GOT3 (cell line): Measurements from ENCODE around the gene PCA3.

ENCODE experiments used
- DNase-seq: peaks from one replicate; lab custom pipeline; 2025; ENCODE audit warnings: mixed read lengths; lab: John Stamatoyannopoulos, UW

The PCA3 gene

GRCh38 chr9:76756941-76757673 is 7.1 kb upstream of the PCA3 start:
- no peak for DNase-seq

DNA sequence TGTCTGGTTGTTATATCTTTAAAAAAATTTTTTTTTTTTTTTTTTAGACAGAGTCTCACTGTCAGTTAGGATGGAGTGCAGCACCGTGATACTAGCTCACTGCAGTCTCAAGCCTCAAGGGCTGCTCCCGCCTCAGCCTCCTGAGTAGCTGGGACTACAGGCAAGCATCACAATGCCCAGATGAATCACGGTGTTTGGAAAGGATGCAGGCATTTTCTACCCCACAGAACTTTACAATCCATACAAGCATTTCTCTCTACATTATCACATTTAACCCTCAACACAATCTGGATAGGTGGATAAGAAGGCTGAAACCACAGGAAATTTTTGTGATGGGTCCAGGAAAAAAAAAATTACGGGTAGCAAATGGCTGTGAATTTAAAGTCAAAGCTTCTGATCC is 5.8 kb upstream of the PCA3 start:
- no peak for DNase-seq

GRCh38 chr9:76759732-76760131 is 4.5 kb upstream of the PCA3 start:
- DNase-seq: no peak

GRCh38 chr9:76761448-76761847 is 2.8 kb upstream of the PCA3 start:
- DNase-seq: no peak

DNA sequence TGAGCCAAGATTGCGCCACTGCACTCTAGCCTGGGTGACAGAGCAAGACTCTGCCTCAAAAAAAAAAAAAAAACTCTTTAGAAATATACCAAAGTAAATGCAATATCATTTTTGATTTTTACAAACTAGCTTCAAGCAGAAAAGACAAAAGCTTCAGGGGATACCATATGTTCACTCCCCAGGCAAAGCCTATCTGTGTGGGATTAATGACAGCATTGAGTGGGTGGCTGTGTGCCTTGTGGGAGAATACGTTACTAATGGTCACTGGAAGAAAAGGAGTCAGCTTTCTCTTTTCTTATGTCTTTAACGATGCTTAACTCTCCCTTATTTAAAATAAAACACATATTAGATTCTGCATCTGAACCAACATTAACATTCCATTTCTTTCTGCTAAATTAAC is 1.9 kb downstream of the PCA3 start:
- no peak for DNase-seq

DNA sequence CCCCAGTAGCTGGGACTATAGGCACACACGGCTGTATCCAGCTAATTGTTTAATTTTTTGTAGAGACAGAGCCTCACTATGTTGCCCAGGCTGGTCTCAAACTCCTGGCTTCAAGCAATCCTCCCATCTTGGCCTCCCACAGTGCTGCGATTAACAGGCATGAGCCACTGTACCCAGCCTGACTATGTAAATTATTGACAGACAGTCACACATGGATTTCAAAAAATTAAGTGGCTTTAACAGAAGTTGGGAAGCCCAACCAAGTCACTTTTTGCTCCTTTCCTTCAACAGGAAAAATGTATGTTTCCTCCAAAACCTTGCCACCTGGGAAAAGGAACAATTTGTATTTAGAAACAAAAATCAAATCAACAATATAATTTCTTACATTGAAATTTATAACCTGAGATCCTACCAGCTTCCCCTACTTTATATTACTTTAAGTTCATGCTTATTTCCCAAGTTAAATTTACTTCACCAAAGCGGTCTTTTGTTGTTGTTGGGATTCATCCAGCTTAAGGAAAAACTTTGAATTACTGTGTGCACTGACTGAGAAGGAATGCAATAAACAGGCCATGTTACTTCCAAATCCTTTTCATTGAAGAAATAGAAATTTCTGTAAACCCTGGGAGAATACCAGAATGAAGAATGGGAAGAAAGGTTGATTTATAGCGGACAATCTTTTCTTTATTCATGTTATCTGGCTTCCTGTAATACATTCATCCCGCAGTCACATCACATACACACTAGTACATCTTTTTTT is 8.6 kb downstream of the PCA3 start:
- no peak for DNase-seq

GRCh38 chr9:76784881-76785280 is 20.6 kb downstream of the PCA3 start:
- no peak for DNase-seq

- DNase-seq: no peak
These were observed 21.3 kb downstream of the PCA3 start for GRCh38 chr9:76785501-76785900.

DNA sequence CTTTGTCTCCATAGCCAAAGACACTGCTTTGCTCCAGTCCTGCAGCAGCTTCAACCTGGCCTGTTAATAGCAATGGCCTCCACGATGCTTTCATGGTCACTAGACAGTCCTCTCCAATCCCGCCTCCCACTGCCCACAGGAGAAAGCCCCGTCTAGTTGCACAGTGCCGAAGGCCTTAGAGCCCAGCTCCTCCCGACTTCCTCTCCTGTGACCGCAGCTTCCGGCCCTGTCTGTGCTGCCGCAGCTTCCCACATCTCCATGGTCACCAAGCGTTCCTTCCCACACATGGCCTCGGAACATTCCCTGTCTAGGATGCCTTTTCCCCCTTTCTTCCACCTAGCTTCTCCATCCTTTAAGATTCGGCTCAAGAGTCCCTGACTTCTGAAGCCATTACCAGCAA is 23.4 kb downstream of the PCA3 start:
- no peak for DNase-seq

DNA sequence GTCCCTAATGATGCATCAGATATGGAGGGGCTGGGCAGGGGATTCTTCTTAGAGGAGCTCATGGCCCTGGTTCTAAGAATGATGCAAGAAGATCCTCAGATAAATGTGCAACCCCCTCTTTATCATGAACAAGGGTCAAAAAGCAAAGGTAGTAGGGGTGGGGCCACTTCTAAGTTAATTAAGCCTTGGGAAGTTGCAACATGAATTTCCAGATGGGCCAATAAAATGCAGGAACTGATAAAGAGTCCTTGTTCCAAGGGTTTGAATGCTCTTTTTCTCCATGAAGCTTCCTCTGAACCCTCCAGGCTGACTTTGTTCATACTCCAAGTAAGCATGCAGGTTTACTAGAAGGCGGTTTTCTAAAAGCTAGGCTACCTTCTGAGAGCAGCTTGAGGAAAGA is 25.6 kb downstream of the PCA3 start:
- no peak for DNase-seq

GRCh38 chr9:76793784-76794431 is 29.7 kb downstream of the PCA3 start:
- DNase-seq: no peak

DNA sequence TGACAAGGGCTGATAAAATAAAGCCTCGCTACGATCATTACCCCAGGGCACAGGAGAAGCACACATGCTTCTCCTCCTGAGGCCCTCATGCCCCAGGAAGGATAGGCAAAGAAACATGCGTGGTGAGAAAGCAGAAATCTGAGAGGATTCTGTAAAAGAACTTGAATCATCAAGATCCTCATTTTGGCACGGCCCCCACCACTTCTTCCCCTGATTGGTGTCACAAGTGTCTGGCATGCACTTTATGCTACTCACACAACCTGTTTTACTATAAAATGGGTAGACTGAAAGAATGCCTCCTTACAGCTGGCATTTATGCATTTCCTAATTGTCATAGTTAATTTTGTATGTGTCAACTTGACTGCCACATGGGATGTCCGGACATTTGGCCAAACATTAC is 32.1 kb downstream of the PCA3 start:
- DNase-seq: no peak

- no peak for DNase-seq
These were observed 34.3 kb downstream of the PCA3 start for GRCh38 chr9:76798527-76798926.

- DNase-seq: no peak
These were observed 35.2 kb downstream of the PCA3 start for GRCh38 chr9:76799473-76799872.

DNA sequence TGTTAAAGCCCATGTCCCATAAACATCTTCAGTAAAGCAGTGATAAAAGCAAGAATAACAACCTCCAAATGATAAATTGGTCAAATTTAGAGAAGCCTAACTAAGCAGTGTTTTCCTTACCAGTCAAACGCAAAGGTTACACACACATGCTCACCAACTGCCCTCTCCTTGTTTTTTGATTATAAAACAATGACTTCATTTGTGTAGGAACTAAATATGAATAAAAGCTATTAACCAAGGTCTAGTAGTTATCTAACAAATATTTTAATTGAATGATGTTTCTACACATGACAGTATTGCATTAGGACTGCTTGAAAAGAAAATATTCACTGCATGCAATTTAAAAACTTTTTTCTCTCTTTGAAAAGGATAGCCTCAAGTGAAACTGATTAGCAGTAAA is 36.7 kb downstream of the PCA3 start:
- DNase-seq: no peak

- no peak for DNase-seq
These were observed 38.8 kb downstream of the PCA3 start for GRCh38 chr9:76803083-76803482.

- no peak for DNase-seq
These were observed 39.5 kb downstream of the PCA3 start for GRCh38 chr9:76803762-76804161.

DNA sequence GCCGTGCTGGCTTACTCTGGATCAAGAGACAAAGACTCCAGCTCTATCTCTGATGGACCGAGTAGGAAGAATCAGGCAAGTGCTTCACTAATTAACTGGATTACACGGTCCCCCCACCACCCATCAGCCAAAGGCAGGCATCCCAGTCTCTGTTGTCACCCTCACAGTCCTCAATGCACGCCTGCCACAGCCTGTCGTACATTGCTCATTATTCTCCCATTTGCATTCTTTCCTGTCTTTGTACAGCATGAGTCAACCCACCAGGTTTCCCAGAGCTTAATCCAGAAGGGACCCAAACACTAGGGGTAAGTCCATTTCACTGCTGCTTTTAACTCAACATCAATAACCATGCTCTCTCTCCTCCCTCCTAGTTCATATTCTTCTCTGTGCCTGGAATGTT is 44.4 kb downstream of the PCA3 start:
- no peak for DNase-seq

DNA sequence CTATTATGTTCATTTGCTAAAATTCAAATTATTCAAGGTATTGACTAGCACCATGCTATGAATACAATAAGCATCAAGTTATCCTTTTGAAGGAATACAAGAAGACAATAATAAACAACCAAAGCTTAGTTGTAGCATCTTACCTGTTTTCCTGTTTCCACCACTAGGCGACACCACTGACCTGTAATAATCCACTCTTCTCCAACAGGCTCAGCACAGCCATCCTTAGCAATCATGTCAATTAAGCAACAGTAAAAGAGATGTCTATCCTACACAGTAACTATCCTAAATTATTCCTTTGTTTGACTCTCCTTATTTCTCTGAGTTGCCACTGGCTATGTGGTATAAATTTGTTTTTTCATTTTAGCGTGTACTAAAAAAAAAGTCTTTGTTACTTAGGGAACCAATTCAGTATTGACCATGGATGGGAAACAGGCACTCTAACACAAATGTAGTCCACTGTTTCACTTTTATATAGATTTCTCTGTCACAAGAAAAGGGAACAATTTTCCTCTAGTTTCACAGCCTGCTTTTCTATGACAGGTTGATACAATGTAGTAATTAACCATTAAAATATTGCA is 46.2 kb downstream of the PCA3 start:
- DNase-seq: no peak

- DNase-seq: no peak
These were observed 48.4 kb downstream of the PCA3 start for GRCh38 chr9:76812591-76812990.

DNA sequence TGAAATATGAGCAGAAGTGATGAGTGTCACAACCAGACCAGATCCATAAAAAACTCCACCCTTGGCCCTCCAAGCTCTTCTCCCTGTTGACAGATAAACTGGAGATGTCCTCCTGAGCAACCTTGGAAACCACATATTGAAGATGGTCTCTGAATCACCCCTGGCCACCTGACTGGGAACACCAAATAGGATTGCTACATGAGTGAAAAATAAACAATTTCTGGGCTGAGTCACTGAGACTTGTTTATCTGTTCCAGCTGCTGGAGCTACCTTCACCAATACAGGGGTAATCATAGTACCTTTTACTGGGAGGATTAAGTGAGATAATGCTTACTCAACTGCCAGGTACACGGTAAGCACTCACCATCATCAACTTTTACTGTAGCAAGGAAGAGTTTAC is 53.3 kb downstream of the PCA3 start:
- DNase-seq: no peak

- peak; percentile 40 for DNase-seq
These were observed 54.0 kb downstream of the PCA3 start for GRCh38 chr9:76818271-76818670.

DNA sequence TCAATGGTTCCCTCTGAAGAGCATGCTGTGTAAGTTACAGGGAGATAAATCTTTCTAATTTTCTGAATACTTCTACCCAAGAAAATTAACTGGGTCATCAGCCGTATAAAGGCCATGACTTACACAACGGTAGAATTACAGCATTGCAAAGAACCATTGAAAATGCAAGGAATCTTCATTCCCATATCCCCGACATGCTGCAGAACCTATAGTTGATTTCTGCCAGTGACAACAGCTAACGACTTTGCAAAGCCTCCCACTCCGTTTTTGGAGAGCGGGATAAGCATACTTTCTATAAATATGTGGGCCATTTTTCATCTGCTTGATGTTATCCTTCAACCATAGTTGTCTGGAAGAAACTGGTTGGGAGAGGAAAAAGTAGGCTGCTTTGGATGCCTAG is 56.2 kb downstream of the PCA3 start:
- no peak for DNase-seq
